Endothelial cell of umbilical vein (primary cell): Measurements from ENCODE around the gene TMEM106C. TPM values are rescaled to one million over a fixed set of nuclear protein-coding genes. Genes with fewer than 3 reads are reported as not detected.

ENCODE experiments used
- BruUV-seq: library from RNA; stranded (reverse); fragments of 400-500 nt; replicated peaks from 2 replicates; lab custom pipeline; 2021; lab: Mats Ljungman, UMichigan
- CTCF ChIA-PET: fragments of 300-600, 350-600 bp; sonication (Branson Sonifier 250); formaldehyde crosslinking; loops from one replicate; lab custom pipeline; 2021; ENCODE audit warnings: antibody characterized with exemption, inconsistent platforms; lab: Charles Lee
- POLR2A ChIA-PET: fragments of 300-600, 350-600 bp; sonication (Branson Sonifier 250); formaldehyde crosslinking; loops from one replicate; lab custom pipeline; 2021; ENCODE audit warnings: antibody characterized with exemption, inconsistent platforms; lab: Charles Lee
- DNase-seq: peaks from one replicate; pipeline ENCODE4 v3.0.0-alpha.2; 2011; ENCODE audit warnings: low read depth, low spot score
- FAIRE-seq: peaks from 2 replicates; lab custom pipeline; 2011; peaks lifted over from hg19 to GRCh38; lab: Jason Lieb, UNC
- H2AFZ ChIP-seq: 2 replicates; pipeline ENCODE4 v1.6.0; 2012; ENCODE audit warnings: low read depth, low read length, control low read depth, inconsistent platforms
- H3K27ac ChIP-seq: 2 replicates; pipeline ENCODE4 v1.5.1; 2011; ENCODE audit warnings: low read depth, mild to moderate bottlenecking, control low read depth, low read length, moderate library complexity; ENCODE audit not compliant: insufficient read depth
- H3K27me3 ChIP-seq, 2 experiments: 2 replicates each; pipeline versions ENCODE4 v1.6.0 to v1.6.1; 2011; ENCODE audit warnings: low read length in 2 of 2, mixed read lengths in 1 of 2; ENCODE audit not compliant: control insufficient read depth in 2 of 2, insufficient read depth in 2 of 2
- H3K36me3 ChIP-seq, 2 experiments: 2 replicates in 1 of 2; 3 replicates in 1 of 2; pipeline ENCODE4 v1.5.1; 2011; ENCODE audit warnings: low read length in 2 of 2, mild to moderate bottlenecking in 1 of 2, moderate library complexity in 1 of 2; ENCODE audit not compliant: control insufficient read depth in 2 of 2, insufficient read depth in 2 of 2; ENCODE audit errors: extremely low read depth in 1 of 2
- H3K4me1 ChIP-seq: 3 replicates; pipeline ENCODE4 v1.5.1; 2011; ENCODE audit warnings: mild to moderate bottlenecking, low read length; ENCODE audit not compliant: control insufficient read depth, insufficient read depth; ENCODE audit errors: extremely low read depth
- H3K4me2 ChIP-seq: 2 replicates; pipeline ENCODE4 v1.6.1; 2011; ENCODE audit warnings: low read length, control low read depth, mixed read lengths; ENCODE audit not compliant: insufficient read depth
- H3K4me3 ChIP-seq, 3 experiments: fragments of 200-600 bp in 1 of 3; sonication (generic), shearing (Covaris generic) in 1 of 3; replicated peaks in 1 of 3; 2 replicates each; pipeline ENCODE4 v1.5.1; 2011 to 2016; ENCODE audit warnings: control low read depth in 3 of 3, low read length in 3 of 3, mild to moderate bottlenecking in 2 of 3, inconsistent platforms in 1 of 3, low read depth in 1 of 3, moderate library complexity in 1 of 3; ENCODE audit not compliant: insufficient read depth in 1 of 3
- H3K79me2 ChIP-seq: 2 replicates; pipeline ENCODE4 v1.6.0; 2012; ENCODE audit warnings: low read length, inconsistent platforms; ENCODE audit not compliant: control insufficient read depth, insufficient read depth
- H3K9ac ChIP-seq: replicated peaks from 2 replicates; pipeline ENCODE3; 2011; ENCODE audit warnings: low read length, control low read depth; ENCODE audit not compliant: insufficient read depth; ENCODE audit errors: extremely low read depth
- H3K9me1 ChIP-seq: replicated peaks from 3 replicates; pipeline ENCODE4 v1.6.0; 2011; ENCODE audit warnings: mild to moderate bottlenecking, low read length; ENCODE audit not compliant: control insufficient read depth, insufficient read depth; ENCODE audit errors: extremely low read depth
- H3K9me3 ChIP-seq: replicated peaks from 2 replicates; pipeline ENCODE4 v1.5.1; 2012; ENCODE audit warnings: low read length, inconsistent platforms; ENCODE audit not compliant: control insufficient read depth, insufficient read depth
- H4K20me1 ChIP-seq: replicated peaks from 2 replicates; pipeline ENCODE3; 2011; ENCODE audit warnings: mild to moderate bottlenecking, low read length; ENCODE audit not compliant: control insufficient read depth, insufficient read depth; ENCODE audit errors: extremely low read depth
- CTCF ChIP-seq, 2 donors: IDR thresholded peaks; 1 replicate in 1 of 2; 2 replicates in 1 of 2; pipeline ENCODE4 v1.5.1; 2011; ENCODE audit warnings: low read length in 2 of 2, mild to moderate bottlenecking in 2 of 2, moderate library complexity in 2 of 2, control low read depth in 1 of 2, inconsistent platforms in 1 of 2, low read depth in 1 of 2; ENCODE audit not compliant: insufficient read depth in 1 of 2; ENCODE audit errors: extremely low read depth in 1 of 2
- EZH2 ChIP-seq: IDR thresholded peaks from 2 replicates; pipeline ENCODE4 v1.6.1; 2012; ENCODE audit warnings: borderline replicate concordance, low read depth, mild to moderate bottlenecking, moderate library complexity, low read length, inconsistent platforms; ENCODE audit not compliant: severe bottlenecking
- FOS ChIP-seq: IDR thresholded peaks from 2 replicates; pipeline ENCODE4 v1.6.1; 2011; ENCODE audit warnings: mild to moderate bottlenecking, low read length, moderate library complexity, borderline replicate concordance; ENCODE audit not compliant: insufficient read depth
- GATA2 ChIP-seq: IDR thresholded peaks from 2 replicates; pipeline ENCODE4 v1.7.0; 2011; ENCODE audit warnings: low read depth, mild to moderate bottlenecking, moderate library complexity, mixed read lengths, low read length; ENCODE audit not compliant: insufficient read length, insufficient read depth
- JUN ChIP-seq: IDR thresholded peaks from 2 replicates; pipeline ENCODE4 v1.6.1; 2011; ENCODE audit warnings: borderline replicate concordance, low read depth; ENCODE audit not compliant: insufficient read length, insufficient read depth
- MAX ChIP-seq: IDR thresholded peaks from 2 replicates; pipeline ENCODE4 v1.6.1; 2011; ENCODE audit not compliant: insufficient read depth, insufficient read length
- MYC ChIP-seq: IDR thresholded peaks from one replicate; pipeline ENCODE4 v1.6.1; 2011; ENCODE audit warnings: mild to moderate bottlenecking, low read depth, low read length
- POLR2A ChIP-seq: IDR thresholded peaks from 2 replicates; pipeline ENCODE4 v1.6.1; 2012; ENCODE audit warnings: low read depth, mild to moderate bottlenecking, control low read depth, low read length
- POLR2AphosphoS5 ChIP-seq: IDR thresholded peaks from 2 replicates; pipeline ENCODE4 v1.6.1; 2012; ENCODE audit warnings: low read depth, mild to moderate bottlenecking, control low read depth, low read length, moderate library complexity; ENCODE audit not compliant: insufficient read depth
- dilution Hi-C: fragments of 300-500 bp; cut with MboI; formaldehyde crosslinking; loops from one replicate; pipeline ENCODE4 v1.15.0; 2019; ENCODE audit warnings: low sequenced_read_pairs; ENCODE audit not compliant: extremely low pct_ligation_motif_present
- intact Hi-C: fragments of 100-400 bp; cut with micrococcal nuclease; formaldehyde crosslinking; loops from one replicate; pipeline ENCODE4 v1.10.0; 2022
- polyA plus RNA-seq, 4 experiments: library from polyadenylated mRNA; depleted of rRNA in 3 of 4; stranded (reverse) in 3 of 4; unstranded in 1 of 4; fragments of >200 nt; gene quantifications; 2 replicates each; pipeline versions ENCODE4 v1.2.1 to v1.2.3, GENCODE V29; 2011 to 2012; ENCODE audit warnings: missing spikeins in 1 of 4
- total RNA-seq: library from RNA; stranded (reverse); gene quantifications from 2 replicates; pipeline ENCODE4 v1.2.3, GENCODE V29; 2021

TMEM106C gene
- total and polyA plus RNA-seq, 2 donors (not counting 3 experiments of a cell fraction or from before 2014, with no cell fraction given): 84.4 to 148 TPM

GRCh38 chr12:47943623-47944340 lies 19.6 kb upstream of the TMEM106C start:
- no peaks in the 10 kb centered on the region for H3K9me1 ChIP-seq
- DNase-seq (no peak), FAIRE-seq (no peak)
- H3K9me3 ChIP-seq: no peaks in the 10 kb centered on the region
- no peaks in the 10 kb centered on the region for H3K79me2 ChIP-seq
- no peak overlapping the region for H3K27ac ChIP-seq
- H3K4me1 ChIP-seq: no peaks in the 10 kb centered on the region
- intact Hi-C loops: no loop called here
- H3K4me2 ChIP-seq: no peak overlapping the region
- H2AFZ ChIP-seq: no peak overlapping the region
- no TSS peak for BruUV-seq
- no peaks in the 10 kb centered on the region for H4K20me1 ChIP-seq
- no peak overlapping the region for H3K9ac ChIP-seq
- H3K4me3 ChIP-seq: no peak overlapping the region
- ChIA-PET POLR2A (no interaction called here), CTCF (no interaction called here)
- H3K27me3 ChIP-seq: peaks cover 10 to 13% of the 10 kb centered on the region in 2 experiments
- TF ChIP-seq JUN: no peak
- TF ChIP-seq GATA2: no peak
- TF ChIP-seq FOS: no peak
- TF ChIP-seq POLR2A: no peak
- no peak for TF ChIP-seq CTCF (IDR thresholded peaks at IDR 0.05; ENCODE audit: extremely low read depth in 1 of 2, insufficient read depth in 1 of 2, low read depth in 1 of 2, low read length in 2 of 2)
- no peak for TF ChIP-seq POLR2AphosphoS5
- no peak for TF ChIP-seq MYC
- TF ChIP-seq MAX: no peak
- TF ChIP-seq EZH2: no peak
- dilution Hi-C loops: no loop called here
- no peaks in the 10 kb centered on the region for H3K36me3 ChIP-seq
